A549 (cell line): ENCODE measurements around the gene TMX1. TPM values are rescaled to one million over a fixed set of nuclear protein-coding genes. Genes with fewer than 3 reads are reported as not detected.

ENCODE experiments used
- ATAC-seq, 2 experiments: fragments of 200-7000 bp in 1 of 2; fragments of >200 bp in 1 of 2; cut with Nextera tagmentation in 1 of 2; cut with Tn5 transposase in 1 of 2; 3 replicates each; pipeline versions ENCODE4 v1.8.0 to v1.9.1; 2018 to 2020; ENCODE audit warnings: mild to moderate bottlenecking in 1 of 2, moderate library complexity in 1 of 2
- CTCF ChIA-PET: fragments of 300-600 bp; sonication (Branson Sonifier 250); formaldehyde crosslinking; extraction: SDS; loops from one replicate; lab custom pipeline; 2021; ENCODE audit warnings: antibody characterized with exemption, inconsistent platforms; lab: Yijun Ruan, JAX
- POLR2A ChIA-PET: fragments of 350-600 bp; formaldehyde crosslinking; extraction: SDS; loops from one replicate; lab custom pipeline; 2021; ENCODE audit warnings: antibody characterized with exemption, inconsistent platforms; lab: Yijun Ruan, JAX
- DNase-seq, 2 experiments: peaks; one replicate each; pipeline versions ENCODE4 v3.0.0 to v3.0.0-alpha.2; 2011 to 2016; ENCODE audit warnings: low read depth in 1 of 2, low spot score in 1 of 2
- FAIRE-seq: peaks from 2 replicates; lab custom pipeline; 2011; peaks lifted over from hg19 to GRCh38; lab: Jason Lieb, UNC
- H3K27ac ChIP-seq, 2 experiments: fragments of >200 bp; sonication (Bioruptor Twin); formaldehyde crosslinking; 3 replicates each; pipeline ENCODE4 v1.5.1; 2016 to 2017
- H3K4me1 ChIP-seq: fragments of >200 bp; sonication (Bioruptor Twin); formaldehyde crosslinking; 3 replicates; pipeline ENCODE4 v1.6.1; 2016
- H3K4me2 ChIP-seq: fragments of >200 bp; sonication (Bioruptor Twin); formaldehyde crosslinking; 3 replicates; pipeline ENCODE4 v1.6.1; 2016
- H3K4me3 ChIP-seq: fragments of >200 bp; sonication (Bioruptor Twin); formaldehyde crosslinking; 3 replicates; pipeline ENCODE4 v1.5.1; 2016
- H3K9me3 ChIP-seq: fragments of >200 bp; sonication (Bioruptor Twin); formaldehyde crosslinking; 3 replicates; pipeline ENCODE4 v1.6.1; 2016
- ELK1 ChIP-seq: fragments of 150-350 bp; IDR thresholded peaks from 2 replicates; pipeline ENCODE4 v1.6.1; 2014; ENCODE audit warnings: low read depth, mild to moderate bottlenecking, low read length
- HDAC2 ChIP-seq: fragments of 200-600 bp; sonication (generic); IDR thresholded peaks from 2 replicates; pipeline ENCODE4 v1.6.1; 2016
- HOXB5 ChIP-seq: fragments of 250-450 bp; sonication (Bioruptor Pico); IDR thresholded peaks from 2 replicates; pipeline ENCODE4 v1.5.0; 2020; ENCODE audit warnings: mild to moderate bottlenecking, moderate library complexity
- JUNB ChIP-seq: fragments of >200 bp; sonication (Bioruptor Twin); formaldehyde crosslinking; IDR thresholded peaks from 2 replicates; pipeline ENCODE4 v1.6.1; 2016
- KDM5A ChIP-seq: fragments of 200-600 bp; sonication (generic); IDR thresholded peaks from 2 replicates; pipeline ENCODE4 v1.6.1; 2016; ENCODE audit warnings: antibody characterized with exemption, mild to moderate bottlenecking
- MAFK ChIP-seq: fragments of 450-650 bp; IDR thresholded peaks from 2 replicates; pipeline ENCODE4 v1.6.1; 2014; ENCODE audit not compliant: partially characterized antibody
- MAX ChIP-seq: IDR thresholded peaks from 2 replicates; pipeline ENCODE4 v1.6.1; 2012
- MYC ChIP-seq: IDR thresholded peaks from 2 replicates; pipeline ENCODE4 v1.6.1; 2012; ENCODE audit warnings: mild to moderate bottlenecking, inconsistent platforms, low read length, improper control_type of control experiment, borderline replicate concordance
- NPAS2 ChIP-seq: fragments of 250-450 bp; sonication (Bioruptor Pico); IDR thresholded peaks from 2 replicates; pipeline ENCODE4 v1.8.0; 2022; ENCODE audit warnings: mild to moderate bottlenecking, moderate library complexity, borderline replicate concordance
- POLR2A ChIP-seq: IDR thresholded peaks from 2 replicates; pipeline ENCODE4 v1.6.1; 2012; ENCODE audit warnings: mild to moderate bottlenecking, low read length
- RCOR1 ChIP-seq: fragments of 150-350 bp; IDR thresholded peaks from 2 replicates; pipeline ENCODE4 v1.6.1; 2014; ENCODE audit warnings: antibody characterized with exemption, low read length, low read depth
- RNF2 ChIP-seq: fragments of 200-600 bp; sonication (generic); IDR thresholded peaks from 2 replicates; pipeline ENCODE4 v1.6.1; 2016; ENCODE audit warnings: low read depth, mild to moderate bottlenecking, antibody characterized with exemption, moderate library complexity, borderline replicate concordance
- SMC3 ChIP-seq: fragments of >200 bp; sonication (Bioruptor Twin); formaldehyde crosslinking; IDR thresholded peaks from 3 replicates; pipeline ENCODE4 v1.6.1; 2018; ENCODE audit warnings: inconsistent platforms
- TFCP2L1 ChIP-seq: fragments of 250-450 bp; sonication (Bioruptor Pico); IDR thresholded peaks from 2 replicates; pipeline ENCODE4 v1.5.0; 2021; ENCODE audit warnings: mild to moderate bottlenecking
- ZNF302 ChIP-seq: fragments of 250-450 bp; sonication (Bioruptor Pico); IDR thresholded peaks from 2 replicates; pipeline ENCODE4 v1.9.0; 2021; ENCODE audit warnings: inconsistent platforms, mild to moderate bottlenecking, moderate library complexity
- WGBS: methylation state at CpG from one replicate; pipeline ENCODE4 v1.1.6; 2017; ENCODE audit errors: missing lambda C conversion rate; 5-methylcytosine and 5-hydroxymethylcytosine counted together
- polyA plus RNA-seq, 4 experiments: library from polyadenylated mRNA; depleted of rRNA in 3 of 4; stranded (reverse); fragments of >200 nt; fragmentation: RNase III in 1 of 4; extraction: RNeasy Plus Mini Kit Qiagen cat#74134 plus additional on column Dnase treatment in 1 of 4; gene quantifications; 2 replicates in 3 of 4; 3 replicates in 1 of 4; pipeline ENCODE4 v1.2.3, GENCODE V29; 2011 to 2017
- TF ChIP-seq, protein P1 (sequence below): IDR thresholded peaks from 2 replicates; pipeline ENCODE4 v1.6.1; 2012
- TF ChIP-seq, protein P2 (sequence below): fragments of >200 bp; sonication (Bioruptor Twin); formaldehyde crosslinking; IDR thresholded peaks from 2 replicates; pipeline ENCODE4 v1.6.1; 2016

TMX1 gene
- polyA plus RNA-seq, 2 of the 4 experiments (the other 2 are of a cell fraction) = 58.6 to 64.0 TPM

GRCh38 chr14:51225751-51226150 is 14.3 kb upstream of the TMX1 start (continued):
- no peak for TF ChIP-seq MYC
- TF ChIP-seq, protein P1, sequence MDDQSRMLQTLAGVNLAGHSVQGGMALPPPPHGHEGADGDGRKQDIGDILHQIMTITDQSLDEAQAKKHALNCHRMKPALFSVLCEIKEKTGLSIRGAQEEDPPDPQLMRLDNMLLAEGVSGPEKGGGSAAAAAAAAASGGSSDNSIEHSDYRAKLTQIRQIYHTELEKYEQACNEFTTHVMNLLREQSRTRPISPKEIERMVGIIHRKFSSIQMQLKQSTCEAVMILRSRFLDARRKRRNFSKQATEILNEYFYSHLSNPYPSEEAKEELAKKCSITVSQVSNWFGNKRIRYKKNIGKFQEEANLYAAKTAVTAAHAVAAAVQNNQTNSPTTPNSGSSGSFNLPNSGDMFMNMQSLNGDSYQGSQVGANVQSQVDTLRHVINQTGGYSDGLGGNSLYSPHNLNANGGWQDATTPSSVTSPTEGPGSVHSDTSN = no peak
- TF ChIP-seq MAFK = no peak

GRCh38 chr14:51228391-51228790 is 11.7 kb upstream of the TMX1 start:
- no peak overlapping the region for H3K27ac ChIP-seq
- ChIA-PET CTCF (interaction anchor here (0.8 to 1.1 kb wide), 2 partner anchors 9 to 10 kb away, joined by 3 to 4 read pairs; no protein-coding TSS in a partner anchor), POLR2A (no interaction called here)
- no peaks in the 10 kb centered on the region for H3K9me3 ChIP-seq
- no peaks in the 10 kb centered on the region for H3K4me1 ChIP-seq
- no peak for TF ChIP-seq TFCP2L1 (CRISPR knock-in tag)
- TF ChIP-seq RCOR1 = no peak
- no peak for TF ChIP-seq MAX
- no peak for TF ChIP-seq JUNB
- no peak for TF ChIP-seq POLR2A
- TF ChIP-seq ELK1 = no peak
- TF ChIP-seq, all 56 proteins: peak for 0
- ATAC-seq (no peak), DNase-seq (no peak), FAIRE-seq (no peak)
- Histone ChIP-seq H3K4me3 (no peak overlapping the region), H3K4me2 (no peak overlapping the region)

DNA sequence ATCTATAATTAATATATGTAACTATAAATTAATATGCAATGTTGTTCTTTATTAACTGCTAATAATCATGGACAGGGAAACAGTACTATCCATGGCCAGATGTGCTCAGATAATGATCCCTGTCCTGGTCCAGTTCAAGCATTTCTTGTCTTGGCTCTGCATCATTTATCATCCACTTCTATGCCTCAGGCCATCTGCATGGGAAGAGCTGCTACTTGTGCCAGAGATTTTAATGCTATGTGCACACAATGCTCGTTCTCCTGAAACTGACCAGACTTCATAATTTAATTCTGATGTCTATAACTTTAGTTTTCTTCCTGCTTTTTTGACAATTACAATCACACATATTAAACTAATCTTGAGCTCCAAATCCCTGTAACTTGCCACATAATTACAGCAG is 11.2 kb upstream of the TMX1 start:
- DNase-seq (no peak), ATAC-seq (no peak), FAIRE-seq (no peak)
- no peak overlapping the region for H3K4me2 ChIP-seq
- H3K27ac ChIP-seq = no peak overlapping the region
- no peaks in the 10 kb centered on the region for H3K4me1 ChIP-seq
- WGBS = 35% methylated on average over 1 of the region's 1 CpG
- ChIA-PET CTCF (no interaction called here), POLR2A (no interaction called here)
- no peak overlapping the region for H3K4me3 ChIP-seq
- TF ChIP-seq NPAS2 (CRISPR knock-in tag) (no peak), HOXB5 (CRISPR knock-in tag) (no peak)
- TF ChIP-seq, protein P2, sequence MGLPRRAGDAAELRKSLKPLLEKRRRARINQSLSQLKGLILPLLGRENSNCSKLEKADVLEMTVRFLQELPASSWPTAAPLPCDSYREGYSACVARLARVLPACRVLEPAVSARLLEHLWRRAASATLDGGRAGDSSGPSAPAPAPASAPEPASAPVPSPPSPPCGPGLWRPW = no peak
- H3K9me3 ChIP-seq = no peaks in the 10 kb centered on the region

DNA sequence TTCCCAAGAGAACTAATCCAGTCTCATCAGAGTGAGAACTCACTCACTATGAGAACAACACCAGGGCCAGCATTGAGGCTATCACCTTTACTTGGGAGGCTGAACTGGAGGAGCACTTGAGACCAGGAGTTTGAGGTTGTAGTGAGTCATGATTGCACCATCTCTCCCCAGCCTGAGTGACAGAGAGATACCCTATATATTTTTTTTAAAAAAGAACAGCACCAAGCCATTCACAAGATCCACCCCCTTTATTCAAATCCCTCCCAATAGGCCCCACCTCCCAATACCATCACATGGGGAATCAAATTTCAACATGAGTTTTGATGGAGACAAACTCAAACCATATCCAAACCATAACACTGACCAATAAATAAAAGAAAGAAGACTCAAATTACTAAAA is 3.7 kb upstream of the TMX1 start:
- no peaks in the 10 kb centered on the region for H3K9me3 ChIP-seq
- POLR2A ChIA-PET = no interaction called here
- H3K27ac ChIP-seq = no peak overlapping the region
- FAIRE-seq (no peak), DNase-seq (no peak)
- peaks cover 4% of the 10 kb centered on the region; the same call in 2 of the 3 replicates for H3K4me1 ChIP-seq
- no peak overlapping the region for H3K4me3 ChIP-seq
- TF ChIP-seq TFCP2L1 (CRISPR knock-in tag) = no peak
- no peak for TF ChIP-seq SMC3
- no peak for TF ChIP-seq HDAC2
- TF ChIP-seq RNF2 = no peak
- no peak for TF ChIP-seq KDM5A
- TF ChIP-seq ZNF302 = no peak
- TF ChIP-seq, all 56 proteins: peak for 0
- H3K4me2 ChIP-seq = no peak overlapping the region
- CTCF ChIA-PET = no interaction called here
- ATAC-seq = no peak
